ENCODE results near the gene RNF112.

The RNF112 gene

GRCh38 chr17:19409509-19409908 is 1.5 kb upstream of the RNF112 start:
- no peaks in the 10 kb centered on the region for H3K4me1 ChIP-seq (ENCODE audit: control insufficient read depth, insufficient read depth, low read length)
- no peaks in the 10 kb centered on the region for H3K9me3 ChIP-seq (ENCODE audit: control insufficient read depth, insufficient read depth, low read depth, low read length)
- TF ChIP-seq ZNF658 (tag by site-specific recombination; IDR thresholded peaks at IDR 0.05), result no peak
- TF ChIP-seq ZNF394 (tag by site-specific recombination; IDR thresholded peaks at IDR 0.05; ENCODE audit: borderline replicate concordance), result no peak
- TF ChIP-seq ZNF561 (tag by site-specific recombination; IDR thresholded peaks at IDR 0.05; ENCODE audit: borderline replicate concordance), result no peak
- peak; percentile 74 for TF ChIP-seq ZFHX2 (tag by site-specific recombination; conservative IDR thresholded peaks at IDR 0.05)
- peak; percentile 19; the same call in 1 of the 2 replicates for TF ChIP-seq ZIC2 (tag by site-specific recombination; IDR thresholded peaks at IDR 0.05)
- peak; percentile 74 for TF ChIP-seq EGR2 (tag by site-specific recombination; IDR thresholded peaks at IDR 0.05; ENCODE audit: low read depth)
- TF ChIP-seq ZNF660 (tag by site-specific recombination; IDR thresholded peaks at IDR 0.05), result peak; percentile 94
- no peak for TF ChIP-seq ZNF248 (tag by site-specific recombination; IDR thresholded peaks at IDR 0.05)
- POLR2A ChIA-PET, result interaction anchor here (0.9 kb wide), 1 partner anchor 31 kb away, joined by 4 read pairs; the partner anchor contains the start of gene MAPK7
- CTCF ChIA-PET, result interaction anchor here (1.3 kb wide), 1 partner anchor 38 kb away, joined by 5 read pairs; no protein-coding TSS in a partner anchor
- no peak overlapping the region for H3K27ac ChIP-seq (ENCODE audit: extremely low read depth, low read depth, low read length)
- H3K4me3 ChIP-seq (ENCODE audit: low read depth, low read length), result no peak overlapping the region
- H3K36me3 ChIP-seq (ENCODE audit: control insufficient read depth in 2 of 2, insufficient read depth in 1 of 2, low read length in 2 of 2), result no peaks in the 10 kb centered on the region

DNA sequence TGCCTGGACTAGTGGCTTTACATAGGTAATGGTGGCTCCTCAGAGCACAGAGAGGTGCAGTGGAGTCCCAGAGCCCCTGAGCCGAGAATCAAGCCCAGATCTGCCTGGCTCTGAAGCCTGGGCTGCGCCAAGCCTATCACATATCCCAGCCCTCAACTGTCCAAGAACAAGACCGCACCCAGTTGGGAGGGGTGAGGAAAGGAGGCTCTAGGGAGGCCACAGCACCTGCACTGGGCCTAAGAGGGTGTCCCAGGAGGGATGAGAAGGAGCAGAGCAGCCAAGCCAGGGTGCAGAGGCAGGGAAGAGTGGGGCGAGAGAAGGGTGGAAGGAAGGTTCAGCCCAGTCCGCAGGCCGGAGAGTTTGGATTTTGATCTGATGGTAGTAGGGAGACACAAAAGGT is 941 bp upstream of the RNF112 start:
- H3K4me1 ChIP-seq (ENCODE audit: control insufficient read depth, insufficient read depth, low read length), result no peaks in the 10 kb centered on the region
- H3K4me3 ChIP-seq (ENCODE audit: low read depth, low read length), result no peak overlapping the region
- ChIA-PET CTCF (interaction anchor here (1.3 kb wide), 1 partner anchor 38 kb away, joined by 5 read pairs; no protein-coding TSS in a partner anchor), POLR2A (interaction anchor here (0.9 to 1.3 kb wide), 2 partner anchors 32 kb away, joined by 3 to 4 read pairs; partner anchors contain the start of gene MAPK7)
- H3K9me3 ChIP-seq (ENCODE audit: control insufficient read depth, insufficient read depth, low read depth, low read length), result no peaks in the 10 kb centered on the region
- TF ChIP-seq ZNF555 (tag by site-specific recombination; conservative IDR thresholded peaks at IDR 0.05) (no peak), ZNF2 (tag by site-specific recombination; IDR thresholded peaks at IDR 0.05) (no peak), KLF1 (tag by site-specific recombination; IDR thresholded peaks at IDR 0.05) (peak; percentile 22; the same call in 1 of the 2 replicates), ZBTB7A (tag by site-specific recombination; IDR thresholded peaks at IDR 0.05; ENCODE audit: low read depth) (no peak)
- no peak overlapping the region for H3K27ac ChIP-seq (ENCODE audit: extremely low read depth, low read depth, low read length)
- no peaks in the 10 kb centered on the region for H3K36me3 ChIP-seq (ENCODE audit: control insufficient read depth in 2 of 2, insufficient read depth in 1 of 2, low read length in 2 of 2)

GRCh38 chr17:19411631-19412030 is 599 bp downstream of the RNF112 start:
- TF ChIP-seq ZNF600 (tag by site-specific recombination; IDR thresholded peaks at IDR 0.05) (no peak), ZNF639 (tag by site-specific recombination; IDR thresholded peaks at IDR 0.05) (no peak), ZNF274 (IDR thresholded peaks at IDR 0.05; ENCODE audit: low read length) (no peak), ZNF274 (tag by site-specific recombination; IDR thresholded peaks at IDR 0.05; ENCODE audit: borderline replicate concordance) (no peak), ZNF785 (tag by site-specific recombination; IDR thresholded peaks at IDR 0.05) (no peak), ZNF654 (tag by site-specific recombination; IDR thresholded peaks at IDR 0.05; ENCODE audit: low read depth) (no peak), ZNF155 (tag by site-specific recombination; IDR thresholded peaks at IDR 0.05) (no peak), ZSCAN4 (tag by site-specific recombination; IDR thresholded peaks at IDR 0.05) (no peak), ZNF221 (tag by site-specific recombination; IDR thresholded peaks at IDR 0.05; ENCODE audit: borderline replicate concordance) (no peak), SETDB1 (IDR thresholded peaks at IDR 0.05; ENCODE audit: insufficient read length, low read length) (no peak), ZNF341 (tag by site-specific recombination; IDR thresholded peaks at IDR 0.05; ENCODE audit: low read depth) (no peak), ZNF501 (tag by site-specific recombination; IDR thresholded peaks at IDR 0.05) (no peak), GLI4 (tag by site-specific recombination; IDR thresholded peaks at IDR 0.05) (no peak)
- H3K36me3 ChIP-seq (ENCODE audit: control insufficient read depth in 2 of 2, insufficient read depth in 1 of 2, low read length in 2 of 2), result no peaks in the 10 kb centered on the region
- POLR2A ChIA-PET, result interaction anchor here (0.8 to 1.3 kb wide), 2 partner anchors 9 to 34 kb away, joined by 3 to 5 read pairs; partner anchors contain the start of gene MAPK7
- H3K4me1 ChIP-seq (ENCODE audit: control insufficient read depth, insufficient read depth, low read length), result no peaks in the 10 kb centered on the region
- H3K27ac ChIP-seq (ENCODE audit: extremely low read depth, low read depth, low read length), result no peak overlapping the region
- no peaks in the 10 kb centered on the region for H3K9me3 ChIP-seq (ENCODE audit: control insufficient read depth, insufficient read depth, low read depth, low read length)
- H3K4me3 ChIP-seq (ENCODE audit: low read depth, low read length), result no peak overlapping the region
- CTCF ChIA-PET, result interaction anchor here (0.5 to 1.1 kb wide), 5 partner anchors 19 to 282 kb away, joined by 3 to 4 read pairs (median 3); no protein-coding TSS in a partner anchor

Measured in HEK293 (cell line).